Kidney epithelial cell (primary cell): ENCODE measurements around the gene GNAS. TPM values are rescaled to one million over a fixed set of nuclear protein-coding genes. Genes with fewer than 3 reads are reported as not detected.

ENCODE experiments used
- DNase-seq: peaks from one replicate; pipeline ENCODE4 v3.0.0-alpha.2; 2010; ENCODE audit warnings: low read depth
- H3K27me3 ChIP-seq: 2 replicates; pipeline ENCODE4 v1.6.0; 2011; ENCODE audit warnings: low read length; ENCODE audit not compliant: control insufficient read depth, insufficient read depth
- H3K36me3 ChIP-seq: 2 replicates; pipeline ENCODE4 v1.5.1; 2011; ENCODE audit warnings: low read length; ENCODE audit not compliant: control insufficient read depth, insufficient read depth
- H3K4me3 ChIP-seq: 2 replicates; pipeline ENCODE4 v1.5.1; 2011; ENCODE audit warnings: low read depth, mild to moderate bottlenecking, control low read depth, low read length
- total RNA-seq: library from RNA; depleted of rRNA; stranded (reverse); fragments of >200 nt; gene quantifications from 2 replicates; pipeline ENCODE4 v1.2.3, GENCODE V29; 2015
- TF ChIP-seq, protein P1 (sequence below): IDR thresholded peaks from 2 replicates; pipeline ENCODE4 v1.5.1; 2011; ENCODE audit warnings: mild to moderate bottlenecking, moderate library complexity, low read length, control low read depth, inconsistent platforms; ENCODE audit not compliant: insufficient read depth, poor library complexity, severe bottlenecking

Gene GNAS
- total RNA-seq, 1 donor from 2014 or later: 851 TPM

DNA sequence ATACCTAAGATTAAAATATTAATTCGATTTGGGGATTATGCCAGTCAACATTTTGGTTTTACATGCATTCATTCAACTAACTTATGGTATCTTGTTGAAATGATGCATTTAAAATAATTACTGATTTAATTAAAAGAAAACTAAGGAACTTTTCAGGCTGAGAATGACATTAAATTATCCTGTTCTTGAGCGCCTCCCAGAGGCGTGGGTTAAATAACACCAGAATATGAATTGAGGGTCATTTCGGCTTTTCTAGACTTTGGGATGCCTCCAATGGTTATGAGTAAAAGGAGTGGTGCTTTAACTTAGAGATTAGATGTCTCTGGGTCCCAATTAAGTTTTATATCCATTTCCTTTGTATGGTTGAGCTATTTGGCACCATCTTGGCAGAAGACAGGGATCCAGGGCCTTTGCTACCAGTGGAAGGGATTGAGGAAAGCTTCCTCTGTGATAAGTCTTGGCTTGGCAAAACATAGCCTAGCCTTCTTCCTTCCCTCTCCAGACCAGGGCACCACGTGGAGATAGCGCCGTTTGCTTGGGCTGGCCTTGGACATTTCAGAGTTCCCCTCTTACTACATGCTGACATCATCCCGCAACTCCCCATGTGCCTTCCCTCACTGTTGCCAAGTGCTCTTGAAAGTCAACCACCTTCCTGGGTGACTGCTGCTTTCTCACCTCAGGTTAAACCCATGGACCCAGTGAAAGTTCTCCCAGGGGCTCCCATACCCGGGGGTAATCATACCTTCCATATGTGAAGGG lies 28.7 kb downstream of the GNAS start:
- H3K4me3 ChIP-seq: no peak overlapping the region
- DNase-seq: no peak
- TF ChIP-seq, protein P1, sequence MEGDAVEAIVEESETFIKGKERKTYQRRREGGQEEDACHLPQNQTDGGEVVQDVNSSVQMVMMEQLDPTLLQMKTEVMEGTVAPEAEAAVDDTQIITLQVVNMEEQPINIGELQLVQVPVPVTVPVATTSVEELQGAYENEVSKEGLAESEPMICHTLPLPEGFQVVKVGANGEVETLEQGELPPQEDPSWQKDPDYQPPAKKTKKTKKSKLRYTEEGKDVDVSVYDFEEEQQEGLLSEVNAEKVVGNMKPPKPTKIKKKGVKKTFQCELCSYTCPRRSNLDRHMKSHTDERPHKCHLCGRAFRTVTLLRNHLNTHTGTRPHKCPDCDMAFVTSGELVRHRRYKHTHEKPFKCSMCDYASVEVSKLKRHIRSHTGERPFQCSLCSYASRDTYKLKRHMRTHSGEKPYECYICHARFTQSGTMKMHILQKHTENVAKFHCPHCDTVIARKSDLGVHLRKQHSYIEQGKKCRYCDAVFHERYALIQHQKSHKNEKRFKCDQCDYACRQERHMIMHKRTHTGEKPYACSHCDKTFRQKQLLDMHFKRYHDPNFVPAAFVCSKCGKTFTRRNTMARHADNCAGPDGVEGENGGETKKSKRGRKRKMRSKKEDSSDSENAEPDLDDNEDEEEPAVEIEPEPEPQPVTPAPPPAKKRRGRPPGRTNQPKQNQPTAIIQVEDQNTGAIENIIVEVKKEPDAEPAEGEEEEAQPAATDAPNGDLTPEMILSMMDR: no peak

DNA sequence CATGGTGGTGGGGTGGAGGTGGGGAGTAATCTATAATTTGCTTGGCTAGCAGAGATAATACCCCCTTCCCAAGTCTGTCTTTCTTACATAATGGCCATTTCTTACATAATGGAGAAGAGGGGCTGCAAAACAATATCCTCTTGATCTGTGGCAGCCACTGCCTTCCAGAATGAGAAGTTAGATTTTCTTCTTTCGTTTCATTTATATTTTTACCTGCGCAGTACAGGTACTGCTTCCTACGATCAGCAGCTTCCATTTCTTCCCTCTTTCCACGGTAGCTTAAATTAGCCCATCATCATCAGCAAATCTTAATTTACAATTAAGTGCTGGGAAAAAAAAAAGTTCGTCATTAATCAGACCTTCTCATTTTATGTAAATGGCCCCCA lies 30.2 kb downstream of the GNAS start:
- Histone ChIP-seq H3K27me3 (no peaks in the 10 kb centered on the region), H3K36me3 (no peaks in the 10 kb centered on the region), H3K4me3 (no peak overlapping the region)
- no peak for DNase-seq
- TF ChIP-seq, protein P1: no peak

More for the DNA sequence above, 28.7 kb downstream of the GNAS start:
- H3K36me3 ChIP-seq: no peaks in the 10 kb centered on the region
- no peaks in the 10 kb centered on the region for H3K27me3 ChIP-seq

DNA sequence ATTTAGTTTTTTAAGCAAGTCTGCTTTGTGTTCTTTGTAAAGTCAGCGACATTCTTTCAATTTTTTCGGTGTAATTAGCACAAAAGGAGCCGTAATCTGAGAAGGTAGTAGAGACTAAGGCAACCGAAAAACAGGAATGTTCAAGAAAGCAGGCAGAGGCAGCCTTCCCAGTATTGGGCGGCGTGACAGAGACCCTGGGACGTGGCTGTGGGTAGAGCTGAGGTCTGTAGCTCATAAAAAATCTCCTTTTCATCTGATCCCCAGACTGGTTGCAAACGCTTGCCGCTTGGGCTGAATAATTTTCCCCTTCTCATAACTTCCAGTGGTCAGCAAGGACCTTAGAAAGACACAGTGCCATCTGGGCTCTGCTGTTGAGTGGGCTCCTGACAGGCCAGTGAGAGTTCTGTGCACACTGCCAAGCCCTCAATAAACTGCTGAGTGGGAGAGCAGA lies 30.8 kb downstream of the GNAS start:
- TF ChIP-seq, protein P1: no peak
- no peak for DNase-seq
- Histone ChIP-seq H3K36me3 (no peaks in the 10 kb centered on the region), H3K27me3 (no peaks in the 10 kb centered on the region), H3K4me3 (no peak overlapping the region)

DNA sequence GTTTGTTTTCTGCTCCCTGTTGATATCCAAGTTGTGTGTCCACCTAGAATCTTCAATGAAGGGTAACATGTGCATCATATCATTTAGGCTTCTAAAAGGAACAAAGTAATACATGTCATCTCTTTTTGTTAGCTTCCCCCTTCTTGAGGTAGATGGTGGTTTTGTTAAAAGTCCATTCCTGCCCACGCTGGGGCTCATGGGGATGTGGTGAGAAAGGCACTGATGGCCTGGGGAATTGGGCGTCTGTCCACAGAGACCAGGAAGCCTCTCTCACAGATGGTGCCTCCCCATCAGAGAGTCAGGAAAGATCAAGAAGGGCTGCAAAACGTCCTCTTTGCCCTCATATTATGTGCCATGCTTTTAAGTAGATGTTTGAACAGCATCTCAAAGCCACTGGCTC lies 32.5 kb downstream of the GNAS start:
- TF ChIP-seq, protein P1: no peak
- no peak overlapping the region for H3K4me3 ChIP-seq
- DNase-seq: no peak
- H3K27me3 ChIP-seq: no peaks in the 10 kb centered on the region
- no peaks in the 10 kb centered on the region for H3K36me3 ChIP-seq

DNA sequence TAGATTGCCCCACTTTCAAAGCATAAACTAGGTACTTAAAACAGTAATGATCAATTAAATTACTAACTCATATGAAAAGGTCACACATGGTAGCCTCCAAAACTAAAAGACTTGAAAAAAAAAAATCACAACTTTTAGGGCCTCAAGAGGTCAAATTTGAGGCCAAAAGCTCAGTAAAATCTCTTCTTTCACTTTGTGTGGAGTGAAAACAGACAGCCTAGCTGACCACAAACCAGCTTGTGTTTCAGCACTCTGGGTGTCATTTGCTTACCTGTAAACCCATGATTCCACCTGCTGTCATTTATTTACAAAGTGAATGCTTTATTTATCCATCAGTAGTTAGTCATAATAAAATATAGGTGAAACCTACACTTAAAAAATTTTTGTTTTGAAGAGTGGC lies 34.0 kb downstream of the GNAS start:
- no peak for DNase-seq
- H3K27me3 ChIP-seq: no peaks in the 10 kb centered on the region
- TF ChIP-seq, protein P1: no peak
- H3K4me3 ChIP-seq: no peak overlapping the region
- H3K36me3 ChIP-seq: no peaks in the 10 kb centered on the region

DNA sequence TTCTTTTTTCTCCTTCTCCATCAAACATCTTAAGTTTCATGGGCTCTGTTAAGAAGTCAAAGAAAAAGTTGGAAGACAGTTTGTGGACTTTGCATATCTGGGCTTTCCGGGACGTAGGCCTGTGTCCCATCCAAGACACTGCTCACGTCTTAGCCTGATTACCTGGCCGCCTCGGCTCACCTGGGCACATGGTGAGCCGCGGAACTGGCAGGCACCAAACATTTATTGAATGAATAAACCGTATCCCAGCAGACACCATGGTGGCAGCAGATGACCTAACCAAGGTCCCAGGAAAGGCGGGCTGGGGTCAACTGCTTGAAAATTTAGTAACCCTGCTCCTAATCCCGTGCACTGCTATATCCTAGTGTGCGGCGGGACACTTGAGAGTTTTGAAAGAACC lies 35.6 kb downstream of the GNAS start:
- TF ChIP-seq, protein P1: no peak
- no peak for DNase-seq
- Histone ChIP-seq H3K36me3 (no peaks in the 10 kb centered on the region), H3K27me3 (no peaks in the 10 kb centered on the region), H3K4me3 (peak overlapping the region; percentile 85)
